Progenitor cell of endocrine pancreas (in vitro differentiated cells): ENCODE data around the gene CCDC88C. TPM values are rescaled to one million over a fixed set of nuclear protein-coding genes. Genes with fewer than 3 reads are reported as not detected.
A peak's percentile ranks its signal among the peaks of the same experiment; 100 is the strongest.

Experiments used
- DNase-seq: peaks from one replicate; pipeline ENCODE4 v3.0.0; 2021; ENCODE audit warnings: low spot score; ENCODE audit not compliant: unreplicated experiment
- H3K27ac Mint-ChIP-seq: 2 replicates; pipeline ENCODE4 v1.8.0; 2021; ENCODE audit warnings: mild to moderate bottlenecking, moderate library complexity, mixed read lengths
- H3K27me3 Mint-ChIP-seq: 2 replicates; pipeline ENCODE4 v1.8.0; 2021; ENCODE audit warnings: mixed read lengths
- H3K36me3 Mint-ChIP-seq: 2 replicates; pipeline ENCODE4 v1.8.0; 2022; ENCODE audit warnings: mixed read lengths; ENCODE audit not compliant: insufficient read depth
- H3K4me1 Mint-ChIP-seq: 2 replicates; pipeline ENCODE4 v1.8.0; 2021; ENCODE audit warnings: low read depth, mixed read lengths
- H3K4me3 Mint-ChIP-seq: 2 replicates; pipeline ENCODE4 v1.8.0; 2021; ENCODE audit warnings: low read depth, mild to moderate bottlenecking, moderate library complexity, mixed read lengths
- H3K9me3 Mint-ChIP-seq: 2 replicates; pipeline ENCODE4 v1.8.0; 2021; ENCODE audit warnings: low read depth, mixed read lengths
- total RNA-seq: library from RNA; stranded (reverse); gene quantifications from 2 replicates; pipeline ENCODE4 v1.2.1, GENCODE V29; 2021
- TF ChIP-seq, protein P1 (sequence below): fragments of 200-600 bp; sonication (generic); IDR thresholded peaks from one replicate; pipeline ENCODE4 v1.5.0; 2021; ENCODE audit warnings: antibody characterized with exemption, mild to moderate bottlenecking; ENCODE audit not compliant: unreplicated experiment

Gene CCDC88C
- total RNA-seq, 1 donor from 2014 or later, result 78.1 TPM

DNA sequence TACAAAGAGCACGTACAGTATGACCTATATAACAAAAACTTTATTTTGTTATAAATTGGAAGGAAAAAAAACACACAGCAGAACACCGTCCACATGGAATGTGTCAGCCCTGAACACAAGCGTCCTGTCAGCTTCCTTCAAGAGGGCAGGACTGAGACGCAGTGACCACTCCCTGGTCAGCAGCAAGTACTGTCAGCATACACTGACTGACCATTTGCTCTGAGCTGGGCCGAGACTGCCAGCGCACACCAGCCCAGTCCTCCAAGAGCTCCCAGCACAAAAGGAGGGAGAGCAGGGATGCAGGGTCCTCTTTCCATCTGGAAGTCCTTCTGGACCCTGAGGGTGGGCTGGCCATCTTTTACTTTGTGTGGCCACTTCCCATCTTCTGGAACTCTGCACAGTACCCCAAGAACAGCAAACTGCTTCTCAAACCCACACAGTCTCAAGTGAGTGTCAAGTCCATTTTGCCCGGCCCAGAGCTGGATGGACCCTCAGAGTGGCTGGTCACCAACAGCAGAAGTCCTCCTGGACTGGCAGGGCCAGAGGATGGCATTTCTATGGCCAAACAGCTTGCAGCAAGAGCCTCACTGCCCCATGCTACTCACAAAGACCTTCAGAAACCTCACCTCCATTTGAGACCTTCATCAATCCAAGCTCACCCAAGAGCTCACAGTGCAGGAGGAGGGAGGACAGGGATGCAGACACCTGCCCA lies 11.7 kb downstream of the CCDC88C start:
- DNase-seq, result no peak
- peaks cover 23% of the 10 kb centered on the region for H3K4me1 Mint-ChIP-seq
- no peaks in the 10 kb centered on the region for H3K27me3 Mint-ChIP-seq
- H3K36me3 Mint-ChIP-seq, result peaks cover 18% of the 10 kb centered on the region
- no peak overlapping the region for H3K27ac Mint-ChIP-seq
- no peak overlapping the region for H3K4me3 Mint-ChIP-seq
- TF ChIP-seq, protein P1, sequence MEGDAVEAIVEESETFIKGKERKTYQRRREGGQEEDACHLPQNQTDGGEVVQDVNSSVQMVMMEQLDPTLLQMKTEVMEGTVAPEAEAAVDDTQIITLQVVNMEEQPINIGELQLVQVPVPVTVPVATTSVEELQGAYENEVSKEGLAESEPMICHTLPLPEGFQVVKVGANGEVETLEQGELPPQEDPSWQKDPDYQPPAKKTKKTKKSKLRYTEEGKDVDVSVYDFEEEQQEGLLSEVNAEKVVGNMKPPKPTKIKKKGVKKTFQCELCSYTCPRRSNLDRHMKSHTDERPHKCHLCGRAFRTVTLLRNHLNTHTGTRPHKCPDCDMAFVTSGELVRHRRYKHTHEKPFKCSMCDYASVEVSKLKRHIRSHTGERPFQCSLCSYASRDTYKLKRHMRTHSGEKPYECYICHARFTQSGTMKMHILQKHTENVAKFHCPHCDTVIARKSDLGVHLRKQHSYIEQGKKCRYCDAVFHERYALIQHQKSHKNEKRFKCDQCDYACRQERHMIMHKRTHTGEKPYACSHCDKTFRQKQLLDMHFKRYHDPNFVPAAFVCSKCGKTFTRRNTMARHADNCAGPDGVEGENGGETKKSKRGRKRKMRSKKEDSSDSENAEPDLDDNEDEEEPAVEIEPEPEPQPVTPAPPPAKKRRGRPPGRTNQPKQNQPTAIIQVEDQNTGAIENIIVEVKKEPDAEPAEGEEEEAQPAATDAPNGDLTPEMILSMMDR, result no peak
- H3K9me3 Mint-ChIP-seq, result no peaks in the 10 kb centered on the region

DNA sequence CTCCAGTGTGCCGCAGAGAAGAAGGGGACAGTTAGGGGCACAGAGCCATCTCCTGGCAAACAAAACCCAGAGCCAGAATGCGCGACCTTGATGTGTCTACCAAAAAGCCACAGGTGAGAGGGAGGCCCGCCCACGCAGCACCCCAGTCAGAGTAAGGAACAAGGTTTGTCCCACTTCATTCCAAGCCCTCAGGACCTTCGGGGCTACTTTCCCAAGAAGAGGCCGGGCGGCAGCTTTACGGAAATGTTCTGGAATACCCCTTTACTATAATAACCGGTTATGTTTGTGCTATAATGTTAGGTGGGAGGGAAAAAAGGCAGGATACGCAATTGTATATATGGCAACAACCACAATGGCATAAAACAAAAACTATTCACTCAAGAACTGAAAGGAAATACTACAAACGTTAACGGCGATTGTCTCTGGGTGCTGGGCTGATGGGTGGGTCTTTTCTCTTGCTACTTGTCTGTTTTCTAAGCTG lies 12.3 kb downstream of the CCDC88C start:
- DNase-seq, result no peak
- no peak overlapping the region for H3K27ac Mint-ChIP-seq
- H3K4me1 Mint-ChIP-seq, result peaks cover 26% of the 10 kb centered on the region
- TF ChIP-seq, protein P1, result no peak
- H3K27me3 Mint-ChIP-seq, result no peaks in the 10 kb centered on the region
- no peak overlapping the region for H3K4me3 Mint-ChIP-seq
- H3K9me3 Mint-ChIP-seq, result no peaks in the 10 kb centered on the region
- peaks cover 17% of the 10 kb centered on the region for H3K36me3 Mint-ChIP-seq

DNA sequence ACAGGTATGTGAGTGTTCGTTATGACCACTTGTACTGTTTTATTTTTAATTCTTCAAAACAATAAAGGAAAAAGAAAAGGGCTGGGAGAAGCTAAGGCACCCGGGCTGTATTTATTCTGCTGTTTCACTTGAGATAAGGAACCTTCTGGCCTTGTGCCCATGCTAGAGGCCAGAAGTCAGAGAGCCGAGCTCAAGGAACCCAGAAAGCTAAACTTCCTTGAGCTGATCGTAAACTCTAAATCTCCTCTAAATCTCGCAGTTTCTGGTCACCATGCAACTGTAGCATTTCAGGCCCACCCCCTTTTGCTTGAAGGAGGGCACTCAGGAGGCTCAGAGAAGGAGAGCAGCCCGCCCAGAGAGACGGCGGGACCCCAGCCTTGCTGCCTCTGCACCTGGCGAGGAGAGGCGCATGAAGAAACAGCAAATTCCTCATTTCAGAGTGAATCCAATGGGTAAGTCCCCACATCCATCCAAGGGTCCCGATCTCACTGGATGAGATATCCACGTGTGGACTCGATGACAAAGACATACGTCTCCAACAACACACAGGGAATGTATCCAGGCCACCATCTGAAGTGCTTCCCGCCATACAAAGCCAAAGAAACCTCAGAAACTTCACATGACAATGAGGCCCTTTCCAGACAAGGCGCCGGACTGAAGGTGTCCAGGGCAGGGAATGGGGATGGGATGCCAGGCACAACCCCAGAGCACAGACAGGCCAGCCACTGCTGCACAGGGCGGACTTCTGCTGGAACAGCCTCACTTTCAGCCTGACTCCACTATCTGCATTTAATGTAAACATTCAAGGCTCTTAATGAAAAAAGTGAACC lies 14.6 kb downstream of the CCDC88C start:
- Mint-ChIP-seq H3K9me3 (no peaks in the 10 kb centered on the region), H3K4me1 (peaks cover 40% of the 10 kb centered on the region), H3K4me3 (no peak overlapping the region), H3K36me3 (peaks cover 6% of the 10 kb centered on the region), H3K27me3 (no peaks in the 10 kb centered on the region), H3K27ac (peak overlapping the region; percentile 78)
- no peak for DNase-seq
- TF ChIP-seq, protein P1, result no peak

DNA sequence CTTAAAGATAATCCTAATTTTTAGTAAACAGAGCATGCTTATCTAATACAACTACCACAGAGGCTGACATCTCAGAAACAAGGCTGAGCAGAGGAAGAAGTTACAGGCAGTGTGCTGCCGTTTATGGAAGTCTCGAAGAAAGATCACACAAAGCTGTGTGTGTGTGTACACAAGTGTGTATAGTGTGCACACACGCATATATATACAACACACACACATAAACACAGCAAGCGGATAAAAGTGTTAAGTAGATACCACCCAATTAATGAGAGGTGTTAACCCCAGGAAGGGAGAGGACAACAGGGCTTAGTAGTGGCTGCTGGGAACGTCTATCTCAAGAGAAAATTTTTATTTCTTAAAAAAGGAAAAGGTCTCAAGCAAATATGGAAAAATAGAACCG lies 15.3 kb downstream of the CCDC88C start:
- H3K27me3 Mint-ChIP-seq, result no peaks in the 10 kb centered on the region
- no peak overlapping the region for H3K4me3 Mint-ChIP-seq
- H3K27ac Mint-ChIP-seq, result peak overlapping the region; percentile 78
- no peak for DNase-seq
- H3K36me3 Mint-ChIP-seq, result peaks cover 3% of the 10 kb centered on the region
- H3K9me3 Mint-ChIP-seq, result no peaks in the 10 kb centered on the region
- peaks cover 47% of the 10 kb centered on the region for H3K4me1 Mint-ChIP-seq
- TF ChIP-seq, protein P1, result no peak

DNA sequence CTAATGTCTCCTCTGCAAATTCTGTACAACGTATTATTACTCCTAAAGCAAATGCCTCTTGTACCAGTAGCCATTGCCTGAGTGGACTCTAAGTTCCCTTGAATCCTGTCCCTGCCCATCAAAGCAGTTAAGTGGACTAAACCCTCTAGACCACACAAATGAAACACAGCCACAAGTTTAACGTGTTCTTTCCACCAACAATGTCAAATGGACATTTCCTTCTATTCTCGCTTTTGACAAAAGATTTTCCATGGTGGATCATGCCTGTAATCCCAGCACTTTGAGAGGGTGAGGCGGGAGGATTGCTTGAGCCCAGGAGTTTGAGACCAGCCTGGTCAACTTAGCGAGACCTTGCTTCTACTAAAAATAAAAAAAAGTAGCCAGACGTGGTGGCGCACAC lies 15.9 kb downstream of the CCDC88C start:
- H3K27ac Mint-ChIP-seq, result no peak overlapping the region
- no peak for DNase-seq
- H3K4me1 Mint-ChIP-seq, result peaks cover 53% of the 10 kb centered on the region

More for the DNA sequence above, 15.9 kb downstream of the CCDC88C start:
- Mint-ChIP-seq H3K9me3 (no peaks in the 10 kb centered on the region), H3K27me3 (no peaks in the 10 kb centered on the region), H3K4me3 (no peak overlapping the region), H3K36me3 (peaks cover 1% of the 10 kb centered on the region)
- TF ChIP-seq, protein P1, result no peak
